ENCODE data around the gene PRMT1. TPM values are rescaled to one million over a fixed set of nuclear protein-coding genes. Genes with fewer than 3 reads are reported as not detected.
"Not testable (repeated sequence)": the region's sequence is repeated elsewhere in the genome, so short reads cannot be mapped to it uniquely, and the experiment has no call there.

Gene PRMT1
- total RNA-seq, 1 experiment from 2014 or later, result 505 TPM

DNA sequence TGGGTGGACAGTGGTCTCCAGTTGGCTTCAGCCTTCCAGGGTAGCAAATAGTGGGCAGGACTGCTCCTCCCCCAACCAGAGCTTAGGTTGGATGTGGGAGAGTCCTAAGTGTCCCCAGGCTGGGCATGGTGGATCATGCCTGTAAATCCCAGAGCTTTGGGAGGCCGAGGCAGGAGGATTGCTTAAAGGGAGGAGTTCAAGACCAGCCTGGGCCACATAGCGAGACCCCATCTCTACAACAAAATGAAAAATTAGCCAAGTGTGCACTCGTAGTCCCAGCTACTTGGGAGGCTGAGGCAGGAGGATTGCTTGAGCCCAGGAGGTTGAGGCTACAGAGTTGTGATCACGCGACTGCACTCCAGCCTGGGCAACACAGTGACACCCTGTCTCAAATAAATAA, 44.5 kb upstream of the PRMT1 start:
- Histone ChIP-seq H4K20me1 (ENCODE audit: control insufficient read depth, insufficient read depth, insufficient read length) (peaks cover 2% of the 10 kb centered on the region), H3K4ac (ENCODE audit: low read depth, low read length) (no peak overlapping the region), H2AK5ac (ENCODE audit: insufficient read length, low read length) (no peak overlapping the region), H2BK15ac (ENCODE audit: low read depth, low read length) (no peak overlapping the region), H3K4me2 (ENCODE audit: insufficient read depth, insufficient read length, low read length) (no peak overlapping the region), H3K18ac (ENCODE audit: insufficient read length, low read depth, low read length) (no peak overlapping the region), H3K23ac (ENCODE audit: insufficient read length, low read depth, low read length) (no peak overlapping the region), H3K23me2 (ENCODE audit: insufficient read length, low read depth, low read length, poor library complexity, severe bottlenecking) (no peaks in the 10 kb centered on the region), H3K27ac (ENCODE audit: insufficient read length, low read depth, low read length) (no peak overlapping the region), H2BK5ac (ENCODE audit: insufficient read length, low read length) (no peak overlapping the region), H4K91ac (ENCODE audit: insufficient read length, low read depth, low read length) (no peak overlapping the region), H4K8ac (replicated peaks; ENCODE audit: insufficient read length, low read depth, low read length) (no peak overlapping the region), H3K14ac (ENCODE audit: insufficient read depth, low read length) (no peak overlapping the region), H3K79me2 (ENCODE audit: insufficient read depth, low read length) (no peaks in the 10 kb centered on the region), H4K5ac (ENCODE audit: insufficient read length, low read depth, low read length) (no peak overlapping the region), H2AFZ (ENCODE audit: low read length) (no peak overlapping the region), H3K56ac (ENCODE audit: insufficient read length, low read depth, low read length) (no peak overlapping the region), H2BK120ac (ENCODE audit: low read depth, low read length, poor library complexity, severe bottlenecking) (no peak overlapping the region), H3T11ph (ENCODE audit: low read length) (no peak overlapping the region), H3K4me1 (ENCODE audit: insufficient read depth, low read length) (no peaks in the 10 kb centered on the region), H2BK12ac (ENCODE audit: insufficient read length, low read depth, low read length) (no peak overlapping the region), H3K79me1 (ENCODE audit: insufficient read depth, low read depth, low read length, poor library complexity, severe bottlenecking) (no peaks in the 10 kb centered on the region), H3K9ac (ENCODE audit: extremely low read depth, insufficient read length, low read length) (no peak overlapping the region), H2BK20ac (ENCODE audit: low read depth, low read length, poor library complexity, severe bottlenecking) (no peak overlapping the region), H3K9me3 (ENCODE audit: control insufficient read depth, low read depth, low read length) (no peaks in the 10 kb centered on the region), H3K27me3 (ENCODE audit: insufficient read depth, low read length) (no peaks in the 10 kb centered on the region)
- Mint-ChIP-seq H3K36me3 (ENCODE audit: insufficient read depth in 1 of 3, low read depth in 3 of 3) (peaks cover 5 to 16% (median 9%) of the 10 kb centered on the region in 3 experiments; a peak in 6 of 7 replicates), H3K9me3 (no peaks in the 10 kb centered on the region), H3K4me3 (no peak overlapping the region), H3K4me1 (peaks cover 22 to 29% of the 10 kb centered on the region in 2 experiments), H3K27me3 (ENCODE audit: low read depth) (peaks cover 12% of the 10 kb centered on the region), H3K27ac (no peak overlapping the region)
- no CpG with 5 or more reads among the region's 5 CpGs for WGBS (ENCODE audit: extremely low coverage, insufficient read length, low lambda C conversion rate)
- no peak for DNase-seq
- no peak for TF ChIP-seq CTCF (conservative IDR thresholded peaks at IDR 0.05)

GRCh38 chr19:49633273-49633672, 43.8 kb upstream of the PRMT1 start:
- not testable (repeated sequence) for H3K18ac ChIP-seq (ENCODE audit: insufficient read length, low read depth, low read length); H4K5ac ChIP-seq (ENCODE audit: insufficient read length, low read depth, low read length); H3K9ac ChIP-seq (ENCODE audit: extremely low read depth, insufficient read length, low read length); H3K27ac ChIP-seq (ENCODE audit: insufficient read length, low read depth, low read length); H2AK5ac ChIP-seq (ENCODE audit: insufficient read length, low read length); H2BK15ac ChIP-seq (ENCODE audit: low read depth, low read length); H3K4me1 ChIP-seq (ENCODE audit: insufficient read depth, low read length); DNase-seq; H3K23ac ChIP-seq (ENCODE audit: insufficient read length, low read depth, low read length); H3K4ac ChIP-seq (ENCODE audit: low read depth, low read length); H3K79me2 ChIP-seq (ENCODE audit: insufficient read depth, low read length); H4K91ac ChIP-seq (ENCODE audit: insufficient read length, low read depth, low read length); H3K4me2 ChIP-seq (ENCODE audit: insufficient read depth, insufficient read length, low read length); H2BK5ac ChIP-seq (ENCODE audit: insufficient read length, low read length); H3K27me3 ChIP-seq (ENCODE audit: insufficient read depth, low read length); H3K23me2 ChIP-seq (ENCODE audit: insufficient read length, low read depth, low read length, poor library complexity, severe bottlenecking); H3K9me3 ChIP-seq (ENCODE audit: control insufficient read depth, low read depth, low read length); H3K79me1 ChIP-seq (ENCODE audit: insufficient read depth, low read depth, low read length, poor library complexity, severe bottlenecking); H2AFZ ChIP-seq (ENCODE audit: low read length); H3K14ac ChIP-seq (ENCODE audit: insufficient read depth, low read length); H2BK20ac ChIP-seq (ENCODE audit: low read depth, low read length, poor library complexity, severe bottlenecking); H3T11ph ChIP-seq (ENCODE audit: low read length); H3K9me3 Mint-ChIP-seq; H3K4me3 Mint-ChIP-seq; H2BK12ac ChIP-seq (ENCODE audit: insufficient read length, low read depth, low read length); H2BK120ac ChIP-seq (ENCODE audit: low read depth, low read length, poor library complexity, severe bottlenecking); H4K20me1 ChIP-seq (ENCODE audit: control insufficient read depth, insufficient read depth, insufficient read length); H3K56ac ChIP-seq (ENCODE audit: insufficient read length, low read depth, low read length); H4K8ac ChIP-seq (replicated peaks; ENCODE audit: insufficient read length, low read depth, low read length)
- H3K4me1 Mint-ChIP-seq, result peaks cover 27 to 36% of the 10 kb centered on the region in 2 experiments
- H3K27ac Mint-ChIP-seq, result peak overlapping the region in 2 of 3 experiments; percentile 44 to 72; a peak in 1 of 7 replicates
- H3K27me3 Mint-ChIP-seq (ENCODE audit: low read depth), result peaks cover 12% of the 10 kb centered on the region
- peaks cover 3 to 11% (median 4%) of the 10 kb centered on the region in 3 experiments; a peak in 4 of 7 replicates for H3K36me3 Mint-ChIP-seq (ENCODE audit: insufficient read depth in 1 of 3, low read depth in 3 of 3)
- WGBS (ENCODE audit: extremely low coverage, insufficient read length, low lambda C conversion rate), result no CpG with 5 or more reads among the region's 9 CpGs

All from H9 (cell line).